HG03025 (cell line): ENCODE measurements around the gene PLP2.
"Not testable (repeated sequence)": the region's sequence is repeated elsewhere in the genome, so short reads cannot be mapped to it uniquely, and the experiment has no call there.

Experiments used
- ATAC-seq: cut with Tn5 transposase; IDR thresholded peaks from one replicate; pipeline ENCODE4 v1.9.1; 2021; ENCODE audit warnings: mild to moderate bottlenecking, moderate library complexity; ENCODE audit not compliant: unreplicated experiment, low FRiP score

PLP2 gene

DNA sequence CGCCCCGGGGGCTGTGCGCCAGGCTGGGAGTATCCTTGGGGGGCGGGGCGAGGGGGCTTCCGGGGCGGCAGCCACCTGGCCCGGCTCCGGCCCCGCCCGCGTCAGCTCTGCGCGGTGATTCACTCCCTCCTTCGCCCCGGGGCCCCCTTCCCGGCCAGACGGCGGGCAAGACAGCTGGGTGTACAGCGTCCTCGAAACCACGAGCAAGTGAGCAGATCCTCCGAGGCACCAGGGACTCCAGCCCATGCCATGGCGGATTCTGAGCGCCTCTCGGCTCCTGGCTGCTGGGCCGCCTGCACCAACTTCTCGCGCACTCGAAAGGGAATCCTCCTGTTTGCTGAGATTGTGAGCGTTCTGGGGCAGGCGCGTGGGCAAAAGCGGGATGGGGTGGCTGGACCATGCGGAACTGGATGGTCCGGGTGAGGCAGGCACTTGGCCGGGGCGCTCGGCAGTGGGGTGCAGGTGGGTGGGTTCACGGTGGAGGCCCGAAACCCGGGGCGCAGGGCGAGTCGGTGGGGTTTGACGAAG lies at the start of gene PLP2:
TSS of gene PLP2 (plus strand) at position 147 of the 528 bp plus-strand sequence. CDS start at position 250, 103 bp downstream.
- peak; percentile 35 for ATAC-seq

- ATAC-seq: no peak
These were observed 49.2 kb upstream of the PLP2 start for GRCh38 chrX:49122499-49122898.

DNA sequence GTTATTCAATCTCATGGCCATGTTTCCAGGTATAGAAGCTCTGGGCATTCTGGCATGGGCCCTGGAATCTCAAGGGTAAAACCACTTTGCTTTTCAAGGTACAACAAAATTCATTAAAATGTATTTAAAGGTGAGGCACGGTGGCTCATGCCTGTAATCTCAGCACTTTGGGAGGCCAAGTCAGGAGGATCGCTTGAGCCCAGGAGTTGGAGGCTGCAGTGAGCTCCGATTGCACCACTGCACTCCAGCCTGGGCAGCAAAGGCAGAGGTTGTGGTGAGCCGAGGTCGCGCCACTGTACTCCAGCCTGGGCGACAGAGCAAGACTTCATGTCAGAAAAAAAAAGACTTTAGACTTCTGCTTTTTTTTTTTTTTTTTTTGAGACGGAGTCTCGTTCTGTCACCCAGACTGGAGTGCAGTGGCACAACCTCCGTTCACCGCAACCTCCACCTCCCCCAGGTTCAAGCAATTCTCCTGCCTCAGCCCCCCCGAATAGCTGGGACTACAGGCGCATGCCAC lies 43.9 kb upstream of the PLP2 start:
- ATAC-seq: not testable (repeated sequence)

DNA sequence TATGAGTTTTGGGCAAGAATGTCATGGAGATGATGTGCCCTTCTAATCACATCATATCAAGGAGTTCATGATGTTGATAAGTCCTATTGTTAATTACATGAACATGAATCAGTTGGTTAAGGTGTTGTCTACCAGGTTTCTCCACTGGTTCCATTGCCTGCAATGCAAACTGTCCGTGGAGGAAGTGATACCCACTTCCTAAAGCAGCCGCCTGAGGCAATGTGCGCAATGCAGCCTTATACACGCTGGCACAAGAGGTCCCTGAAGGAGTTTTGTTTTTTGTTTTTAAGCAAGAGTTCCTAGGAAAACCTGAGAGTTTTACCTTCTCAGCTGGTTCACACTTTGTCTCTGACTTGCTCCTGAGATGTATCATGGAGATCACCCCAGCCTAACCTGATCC lies 42.3 kb upstream of the PLP2 start:
- no peak for ATAC-seq

DNA sequence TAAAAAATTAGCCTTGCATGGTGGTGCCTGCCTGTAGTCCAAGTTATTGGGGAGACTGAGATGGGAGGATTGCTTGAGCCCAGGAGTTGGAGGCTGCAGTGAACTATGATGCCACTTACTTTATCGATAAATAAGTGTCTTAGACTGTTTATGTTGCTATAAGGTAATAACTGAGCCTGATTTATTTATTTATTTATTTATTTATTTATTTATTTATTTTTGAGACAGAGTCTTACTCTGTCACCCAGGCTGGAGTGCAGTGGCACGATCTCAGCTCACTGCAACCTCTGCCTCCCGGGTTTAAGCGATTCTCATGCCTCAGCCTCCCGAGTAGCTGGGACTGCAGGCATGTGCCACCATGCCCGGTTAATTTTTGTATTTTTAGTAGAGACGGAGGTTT lies 39.4 kb upstream of the PLP2 start:
- not testable (repeated sequence) for ATAC-seq

DNA sequence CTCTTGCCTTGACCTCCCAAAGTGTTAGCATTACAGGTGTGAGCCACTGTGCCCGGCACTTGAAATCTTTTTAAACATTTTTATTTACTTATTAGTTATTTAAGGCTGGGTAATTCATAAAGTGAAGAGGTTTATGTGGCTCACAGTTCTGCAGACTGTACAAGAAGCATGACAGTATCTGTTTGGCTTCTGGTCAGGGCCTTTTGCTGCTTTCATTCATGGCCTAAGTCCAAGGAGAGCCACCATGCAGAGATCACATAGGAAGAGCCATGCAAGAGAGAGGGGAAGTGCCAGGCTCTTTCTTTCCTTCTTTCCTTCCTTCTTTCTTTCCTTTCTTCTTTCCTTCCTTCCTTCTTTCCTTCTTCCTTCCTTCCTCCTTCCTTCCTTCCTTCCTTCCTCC lies 37.9 kb upstream of the PLP2 start:
- no peak for ATAC-seq

DNA sequence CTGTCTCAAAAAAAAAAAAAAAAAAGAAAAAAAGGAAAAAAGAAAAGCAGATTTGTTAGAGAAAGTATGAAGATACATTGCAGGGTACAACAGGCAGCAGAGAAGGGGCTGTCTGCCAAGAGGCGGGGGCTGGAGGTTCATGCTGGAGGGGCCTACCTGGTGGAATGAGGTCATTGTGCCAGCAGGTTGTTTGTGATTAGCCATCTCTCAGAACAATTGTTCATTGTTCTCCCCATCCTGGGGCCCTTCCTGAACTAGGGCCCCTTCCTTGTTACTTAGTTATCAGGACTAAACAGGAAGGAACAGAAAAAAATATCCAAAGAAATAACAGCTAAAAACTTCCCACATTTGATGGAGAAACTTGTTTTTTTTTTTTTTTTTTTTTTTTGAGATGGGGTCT lies 34.2 kb upstream of the PLP2 start:
- no peak for ATAC-seq

DNA sequence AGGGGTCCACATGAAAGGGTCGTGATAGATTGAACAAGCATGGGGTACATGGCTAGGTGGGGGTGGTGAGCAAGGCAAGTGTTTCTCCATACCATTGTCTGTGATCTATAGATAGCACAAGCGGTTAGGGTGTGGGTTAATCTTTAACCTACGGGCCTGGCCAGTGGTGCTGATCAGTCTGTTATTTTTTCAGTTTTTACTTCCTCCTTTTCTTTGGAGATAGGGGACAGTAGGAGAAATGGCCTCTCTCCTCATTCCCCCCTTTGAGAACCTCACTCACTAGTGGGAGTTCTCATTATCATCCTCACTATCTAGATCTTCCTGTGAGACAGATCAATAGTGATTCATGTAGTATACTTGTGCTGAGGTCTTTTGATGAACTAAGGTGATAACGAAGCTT lies 32.0 kb upstream of the PLP2 start:
- ATAC-seq: no peak

GRCh38 chrX:49142264-49142663 lies 29.4 kb upstream of the PLP2 start:
- ATAC-seq: not testable (repeated sequence)

GRCh38 chrX:49143154-49143553 lies 28.5 kb upstream of the PLP2 start:
- not testable (repeated sequence) for ATAC-seq

- no peak for ATAC-seq
These were observed 24.4 kb upstream of the PLP2 start for GRCh38 chrX:49147282-49147681.

DNA sequence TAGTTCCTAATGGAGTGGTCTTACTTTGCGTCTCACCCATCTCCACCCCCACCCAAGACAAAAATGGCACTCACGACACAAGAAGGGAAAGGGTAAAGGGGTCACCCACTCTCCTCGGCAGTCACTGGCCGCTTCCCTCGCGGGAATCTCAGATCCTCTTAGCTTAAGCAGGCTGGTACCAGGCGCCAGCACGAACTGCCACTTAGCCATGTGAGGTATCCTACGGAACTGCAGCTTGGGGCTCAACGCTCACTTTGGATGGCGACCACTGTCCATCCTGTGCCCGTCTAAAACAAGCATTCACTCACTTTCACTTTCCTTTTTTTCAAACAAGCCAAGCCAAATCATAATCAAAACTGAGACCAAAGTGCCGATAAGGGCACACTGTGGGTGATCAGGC lies 23.8 kb upstream of the PLP2 start:
- ATAC-seq: no peak

DNA sequence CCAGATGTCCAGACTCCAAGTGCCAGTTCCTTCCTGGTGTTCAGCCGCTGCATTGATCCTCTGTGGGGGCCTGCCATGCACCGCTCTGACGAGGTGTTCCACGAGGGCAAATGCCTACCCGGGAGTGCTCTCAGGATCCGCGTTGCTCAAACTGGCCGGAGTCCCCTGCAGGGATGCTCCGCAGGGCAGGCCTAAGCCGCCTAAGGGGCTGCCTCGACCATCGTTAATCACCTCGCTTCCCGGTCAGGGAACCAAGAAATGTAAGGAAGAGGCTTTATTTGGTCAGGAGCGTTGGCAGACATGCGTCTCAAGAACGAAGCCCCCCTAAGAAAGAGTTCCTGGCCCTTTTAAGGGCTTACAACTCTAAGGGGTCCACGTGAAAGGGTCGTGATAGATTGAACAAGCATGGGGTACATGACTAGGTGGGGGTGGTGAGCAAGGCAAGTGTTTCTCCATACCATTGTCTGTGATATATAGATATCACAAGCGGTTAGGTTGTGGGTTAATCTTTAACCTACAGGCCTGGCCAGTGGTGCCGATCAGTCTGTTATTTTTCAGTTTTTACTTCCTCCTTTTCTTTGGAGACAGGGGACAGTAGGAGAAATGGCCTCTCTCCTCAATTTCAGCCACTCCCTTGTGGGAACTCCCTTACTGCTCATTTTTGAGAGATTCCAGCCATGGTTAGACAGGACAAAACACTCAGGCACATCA lies 23.2 kb upstream of the PLP2 start:
- ATAC-seq: not testable (repeated sequence)

GRCh38 chrX:49149291-49149690 lies 22.4 kb upstream of the PLP2 start:
- ATAC-seq: not testable (repeated sequence)

GRCh38 chrX:49153467-49153866 lies 18.2 kb upstream of the PLP2 start:
- no peak for ATAC-seq

DNA sequence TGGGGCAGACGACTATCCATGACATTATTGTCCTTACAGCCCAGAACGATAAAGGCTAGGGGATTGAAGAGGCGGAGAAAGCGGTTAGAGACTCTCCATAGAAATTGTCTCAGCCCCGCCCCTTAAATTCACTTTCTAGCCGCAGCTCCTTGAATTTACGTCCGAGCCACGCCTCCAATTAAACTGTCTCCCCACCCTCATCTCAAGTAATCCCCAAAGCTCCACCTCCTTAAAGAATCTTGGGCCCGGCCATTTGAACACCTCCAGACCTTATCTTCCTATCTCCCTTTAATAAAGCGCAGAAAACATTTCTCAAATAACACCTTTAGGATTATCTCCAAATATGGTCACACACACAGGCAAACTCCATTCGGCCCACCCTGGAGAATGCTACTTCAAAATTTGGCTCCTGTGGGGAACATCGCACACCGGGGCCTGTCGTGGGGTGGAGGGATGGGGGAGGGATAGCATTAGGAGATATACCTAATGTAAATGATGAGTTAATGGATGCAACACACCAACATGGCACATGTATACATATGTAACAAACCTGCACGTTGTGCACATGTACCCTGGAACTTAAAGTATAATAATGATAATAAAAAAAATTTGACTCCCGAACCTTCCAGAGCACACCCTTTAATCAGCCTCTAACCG lies 16.3 kb upstream of the PLP2 start:
- ATAC-seq: no peak

DNA sequence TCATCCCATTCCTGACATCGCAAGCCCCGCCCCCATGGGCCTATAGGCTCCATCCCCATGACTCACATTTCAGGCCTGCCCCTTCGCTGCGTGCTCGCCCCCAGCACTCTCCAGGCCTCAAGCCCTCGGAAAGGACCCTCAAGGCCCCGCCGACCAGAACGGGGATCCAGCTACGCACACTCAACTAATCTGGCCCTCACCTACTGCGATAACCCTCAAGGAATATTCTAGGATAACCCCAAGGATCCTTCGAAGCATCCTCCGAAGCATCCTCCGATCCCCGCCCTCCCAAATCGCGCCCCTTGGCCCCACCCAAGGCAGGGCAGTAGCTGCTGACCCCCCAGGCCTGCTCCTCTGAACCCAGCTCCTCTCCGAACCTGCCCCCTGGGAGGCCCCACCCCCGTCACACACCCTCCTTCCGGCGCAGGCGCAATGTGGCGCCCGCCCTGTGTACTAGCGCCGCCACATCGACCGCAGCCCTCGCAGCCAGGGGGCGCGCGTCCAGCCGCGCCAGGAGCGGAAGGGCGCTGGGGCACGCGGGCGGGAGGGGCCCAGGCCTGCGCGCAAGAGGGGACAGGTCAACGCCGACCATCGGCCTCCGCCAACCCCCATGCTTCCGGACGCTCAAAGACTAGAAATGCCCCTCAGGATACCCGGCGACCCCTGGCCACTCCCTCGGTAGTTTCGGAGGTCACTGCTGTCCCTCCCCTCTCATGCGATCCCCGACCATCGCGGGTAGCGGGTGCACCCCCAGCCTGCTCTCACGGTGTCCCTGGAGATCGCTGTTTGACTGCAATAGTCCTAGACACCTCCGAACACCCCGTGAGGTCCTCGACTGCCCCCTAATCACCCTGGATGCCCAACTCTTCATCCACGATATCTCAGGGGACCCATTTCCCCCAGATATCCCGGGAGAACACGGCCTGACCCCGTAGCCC lies 15.5 kb upstream of the PLP2 start:
- peak; percentile 77 for ATAC-seq

DNA sequence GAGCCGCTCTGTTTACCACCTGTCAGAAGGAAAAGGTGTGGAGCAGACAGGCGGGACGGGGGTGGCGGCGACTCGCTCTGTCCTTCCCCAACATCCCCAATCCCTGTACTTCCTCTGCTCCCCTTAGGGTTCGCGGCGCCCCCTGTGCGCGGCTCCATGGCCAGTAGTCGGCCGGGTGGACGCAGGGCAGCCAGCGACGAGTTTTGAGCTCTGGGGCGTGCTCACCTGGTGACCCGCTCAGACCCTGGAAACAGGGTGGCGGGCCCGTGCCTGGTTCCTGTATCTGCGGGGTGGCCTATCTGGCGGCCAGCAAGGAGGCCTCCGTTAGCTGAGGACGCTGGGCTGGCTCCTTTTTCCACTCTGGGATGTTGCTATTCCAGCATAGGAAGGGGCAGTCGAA lies 14.5 kb upstream of the PLP2 start:
- no peak for ATAC-seq

DNA sequence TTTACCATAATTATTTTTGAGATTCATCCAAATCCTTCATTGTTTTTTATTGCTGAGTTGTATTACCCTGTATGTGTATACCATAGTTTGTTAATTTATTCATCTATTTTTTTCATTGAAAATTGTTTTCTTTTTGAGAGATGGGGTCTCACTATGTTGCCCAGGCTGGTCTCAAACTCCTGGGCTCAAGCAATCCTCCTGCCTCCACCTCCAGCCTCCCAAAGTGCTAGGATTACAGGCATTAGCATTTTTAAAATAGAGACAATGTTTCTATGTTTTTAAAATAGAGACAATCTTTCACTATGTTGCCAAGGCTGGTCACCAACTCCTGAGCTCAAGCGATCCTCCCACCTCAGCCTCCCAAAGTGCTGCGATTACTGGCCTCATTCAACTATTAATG lies 10.8 kb upstream of the PLP2 start:
- ATAC-seq: no peak

- no peak for ATAC-seq
These were observed 10.1 kb upstream of the PLP2 start for GRCh38 chrX:49161632-49162031.

- ATAC-seq: no peak
These were observed 9.1 kb upstream of the PLP2 start, which contains the start of gene MAGIX for GRCh38 chrX:49162620-49163019. MAGIX (plus strand) TSS chrX:49162758; CDS start chrX:49162890, 132 bp downstream.
